Right lobe of liver (tissue), 4 donors: Measurements from ENCODE around the gene CCDC90B.

Source experiments
- POLR2A ChIP-seq: fragments of 450-650 bp; IDR thresholded peaks from one replicate; pipeline ENCODE4 v1.6.1; 2017; ENCODE audit warnings: antibody characterized with exemption, mild to moderate bottlenecking
- TF ChIP-seq, protein P1 (sequence below), 4 donors: fragments of 200-600 bp in 3 of 4; fragments of 450-650 bp in 1 of 4; IDR thresholded peaks; one replicate each; pipeline versions ENCODE4 v1.5.1 to v1.8.0; 2016 to 2022; ENCODE audit warnings: antibody characterized with exemption in 4 of 4, mild to moderate bottlenecking in 2 of 4
- donor health status: DM: no; HTN: no; CAD: no.
- donor health status: DM: no; HTN: no; CAD: no.
- donor health status: DM: no; HTN: yes; CAD: no.

DNA sequence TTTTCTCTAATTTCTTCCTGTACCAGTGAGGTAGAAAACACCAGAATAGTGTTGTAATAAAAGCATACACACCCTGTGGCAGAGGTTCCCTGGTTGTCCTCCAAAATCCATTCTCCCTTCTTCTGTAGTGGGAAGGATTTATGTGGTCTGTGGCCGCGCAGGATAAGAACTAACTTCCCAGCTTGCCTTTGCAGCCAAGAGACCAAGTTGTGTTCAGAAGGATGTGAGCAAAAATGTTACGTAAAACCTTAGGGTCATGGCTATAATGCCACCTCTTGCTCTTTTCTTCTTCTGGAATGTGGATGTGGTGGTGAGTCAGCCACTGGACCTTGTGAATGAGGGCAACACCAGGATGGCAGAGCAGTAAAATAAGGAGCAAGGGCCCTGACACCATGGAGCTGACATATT is 28.4 kb downstream of the CCDC90B start:
- TF ChIP-seq POLR2A = no peak
- TF ChIP-seq, protein P1, sequence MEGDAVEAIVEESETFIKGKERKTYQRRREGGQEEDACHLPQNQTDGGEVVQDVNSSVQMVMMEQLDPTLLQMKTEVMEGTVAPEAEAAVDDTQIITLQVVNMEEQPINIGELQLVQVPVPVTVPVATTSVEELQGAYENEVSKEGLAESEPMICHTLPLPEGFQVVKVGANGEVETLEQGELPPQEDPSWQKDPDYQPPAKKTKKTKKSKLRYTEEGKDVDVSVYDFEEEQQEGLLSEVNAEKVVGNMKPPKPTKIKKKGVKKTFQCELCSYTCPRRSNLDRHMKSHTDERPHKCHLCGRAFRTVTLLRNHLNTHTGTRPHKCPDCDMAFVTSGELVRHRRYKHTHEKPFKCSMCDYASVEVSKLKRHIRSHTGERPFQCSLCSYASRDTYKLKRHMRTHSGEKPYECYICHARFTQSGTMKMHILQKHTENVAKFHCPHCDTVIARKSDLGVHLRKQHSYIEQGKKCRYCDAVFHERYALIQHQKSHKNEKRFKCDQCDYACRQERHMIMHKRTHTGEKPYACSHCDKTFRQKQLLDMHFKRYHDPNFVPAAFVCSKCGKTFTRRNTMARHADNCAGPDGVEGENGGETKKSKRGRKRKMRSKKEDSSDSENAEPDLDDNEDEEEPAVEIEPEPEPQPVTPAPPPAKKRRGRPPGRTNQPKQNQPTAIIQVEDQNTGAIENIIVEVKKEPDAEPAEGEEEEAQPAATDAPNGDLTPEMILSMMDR (IDR thresholded peaks at IDR 0.05) = no peak
